Stomach (tissue), 9 donors: ENCODE results near the gene TRDMT1. TPM values are rescaled to one million over a fixed set of nuclear protein-coding genes. Genes with fewer than 3 reads are reported as not detected.

Experiments used
- DNase-seq, 2 donors: peaks; one replicate each; pipeline versions ENCODE4 v3.0.0 to v3.0.0-alpha.2; 2013 to 2019
- H3K27ac ChIP-seq, 5 donors: fragments of 200-600 bp in 4 of 5; sonication (generic) in 4 of 5; one replicate each; pipeline ENCODE4 v1.5.1; 2013 to 2019; ENCODE audit warnings: mild to moderate bottlenecking in 1 of 5, moderate library complexity in 1 of 5
- H3K27me3 ChIP-seq, 3 donors: fragments of 200-600 bp; sonication (generic); one replicate each; pipeline ENCODE4 v1.5.1; 2017 to 2019; ENCODE audit warnings: mixed run types in 1 of 3
- H3K36me3 ChIP-seq, 4 donors: fragments of 200-600 bp; sonication (generic); 1 replicate in 3 of 4; 2 replicates in 1 of 4; pipeline ENCODE4 v1.5.1; 2016 to 2019
- H3K4me1 ChIP-seq, 4 donors: fragments of 200-600 bp; sonication (generic); one replicate each; pipeline ENCODE4 v1.5.1; 2016 to 2019
- H3K4me3 ChIP-seq, 4 donors: fragments of 200-600 bp; sonication (generic) in 3 of 4; one replicate each; pipeline ENCODE4 v1.5.1; 2016 to 2019; ENCODE audit warnings: mild to moderate bottlenecking in 1 of 4
- H3K9me3 ChIP-seq, 4 donors: fragments of 200-600 bp; sonication (generic); one replicate each; pipeline ENCODE4 v1.5.1; 2016 to 2019
- CTCF ChIP-seq, 7 experiments: fragments of 450-650 bp in 4 of 7; fragments of 200-600 bp in 3 of 7; sonication (generic) in 3 of 7; IDR thresholded peaks; one replicate each; pipeline ENCODE4 v1.5.1; 2016 to 2019; ENCODE audit warnings: antibody characterized with exemption in 7 of 7, control low read depth in 2 of 7, mild to moderate bottlenecking in 1 of 7
- EP300 ChIP-seq: sonication (generic); formaldehyde crosslinking; IDR thresholded peaks from one replicate; pipeline ENCODE4 v1.6.1; 2017; ENCODE audit warnings: antibody characterized with exemption
- POLR2A ChIP-seq, 4 donors: fragments of 450-650 bp; IDR thresholded peaks; one replicate each; pipeline ENCODE4 v1.6.1; 2016; ENCODE audit warnings: antibody characterized with exemption in 4 of 4, control low read depth in 2 of 4, mild to moderate bottlenecking in 1 of 4, moderate library complexity in 1 of 4
- POLR2AphosphoS5 ChIP-seq, 3 donors: sonication (generic); formaldehyde crosslinking; IDR thresholded peaks; one replicate each; pipeline ENCODE4 v1.6.1; 2016; ENCODE audit warnings: antibody characterized with exemption in 3 of 3
- WGBS, 5 donors: extraction: QIAGEN DNeasy Blood & Tissue Kit in 3 of 5; methylation state at CpG; one replicate each; pipeline versions ENCODE4 v1.1.5 to v1.1.7; 2013 to 2018; 5-methylcytosine and 5-hydroxymethylcytosine counted together
- intact Hi-C: fragments of 100-400 bp; cut with DNase I; formaldehyde crosslinking; loops from one replicate; pipeline ENCODE4 v1.15.1; 2023; ENCODE audit warnings: low total_unique reads
- polyA plus RNA-seq, 3 donors: library from polyadenylated mRNA; stranded (reverse); fragments of 200-250 nt; gene quantifications; one replicate each; pipeline ENCODE4 v1.2.3, GENCODE V29; 2013
- total RNA-seq, 5 donors: library from RNA; depleted of rRNA; stranded (reverse); fragments of >200 nt; gene quantifications; one replicate each; pipeline versions ENCODE4 v1.1.0 to v1.2.3, GENCODE V29; 2014 to 2016
- donor health status: healthy with polysubstance abuse.
- donor health status: Bipolar disorder and iron deficiency.
- donor health status: healthy.

The TRDMT1 gene
- total and polyA plus RNA-seq, 8 donors, result 1.4 to 44.9 (median 4.2) TPM

GRCh38 chr10:17210361-17210760, 8.9 kb upstream of the TRDMT1 start:
- Histone ChIP-seq H3K4me3 (no peak overlapping the region), H3K4me1 (peaks cover 0 to 27% (median 0%) of the 10 kb centered on the region in 4 donors), H3K27ac (no peak overlapping the region), H3K27me3 (no peaks in the 10 kb centered on the region), H3K36me3 (no peaks in the 10 kb centered on the region), H3K9me3 (no peaks in the 10 kb centered on the region)
- intact Hi-C loops, result no loop called here
- WGBS, 5 donors, result 61 to 73% (median 69%) methylated on average over 3 of the region's 3 CpGs
- DNase-seq, result no peak
- TF ChIP-seq POLR2A (IDR thresholded peaks at IDR 0.05) (no peak), CTCF (IDR thresholded peaks at IDR 0.05) (no peak), EP300 (no peak), POLR2AphosphoS5 (IDR thresholded peaks at IDR 0.05) (no peak)

DNA sequence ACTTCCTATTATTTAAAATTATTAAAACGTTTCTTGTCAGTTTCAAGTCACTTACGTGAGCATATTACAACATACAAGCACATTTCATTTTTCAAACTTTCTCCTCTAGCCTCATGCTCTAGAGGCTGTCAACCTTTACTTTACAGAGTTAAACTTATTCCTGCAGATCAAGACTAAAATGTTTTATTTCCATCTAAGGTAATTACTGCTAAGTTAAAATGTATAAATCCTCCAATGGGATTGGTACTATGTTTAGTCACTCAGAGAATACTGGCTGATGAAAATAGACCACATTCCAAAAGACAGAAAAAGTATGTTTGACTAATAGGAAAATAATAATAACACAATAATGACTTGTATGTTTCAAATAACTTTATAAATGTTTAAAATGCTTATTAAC, 8.4 kb upstream of the TRDMT1 start:
- intact Hi-C loops, result no loop called here
- 68 to 82% (median 77%) methylated on average over 2 of the region's 2 CpGs for WGBS, 5 donors
- no peaks in the 10 kb centered on the region for H3K27me3 ChIP-seq
- no peak overlapping the region for H3K27ac ChIP-seq
- H3K36me3 ChIP-seq, result no peaks in the 10 kb centered on the region
- H3K4me3 ChIP-seq, result no peak overlapping the region
- peaks cover 0 to 23% (median 0%) of the 10 kb centered on the region in 4 donors for H3K4me1 ChIP-seq
- no peak for DNase-seq
- no peak for TF ChIP-seq POLR2AphosphoS5 (IDR thresholded peaks at IDR 0.05)
- no peak for TF ChIP-seq POLR2A (IDR thresholded peaks at IDR 0.05)
- no peak for TF ChIP-seq EP300
- no peak for TF ChIP-seq CTCF (IDR thresholded peaks at IDR 0.05)
- no peaks in the 10 kb centered on the region for H3K9me3 ChIP-seq

- no peak for DNase-seq
- H3K9me3 ChIP-seq, result no peaks in the 10 kb centered on the region
- H3K4me1 ChIP-seq, result peaks cover 0 to 17% (median 0%) of the 10 kb centered on the region in 4 donors
- intact Hi-C loops, result no loop called here
- H3K4me3 ChIP-seq, result no peak overlapping the region
- H3K36me3 ChIP-seq, result no peaks in the 10 kb centered on the region
- no peak overlapping the region for H3K27ac ChIP-seq
- WGBS, 5 donors, result 46 to 78% (median 67%) methylated on average over 1 of the region's 1 CpG
- no peaks in the 10 kb centered on the region for H3K27me3 ChIP-seq
- TF ChIP-seq CTCF (IDR thresholded peaks at IDR 0.05), result no peak
- no peak for TF ChIP-seq POLR2AphosphoS5 (IDR thresholded peaks at IDR 0.05)
- no peak for TF ChIP-seq EP300
- no peak for TF ChIP-seq POLR2A (IDR thresholded peaks at IDR 0.05)
Observed at GRCh38 chr10:17209302-17209701, 7.8 kb upstream of the TRDMT1 start.

GRCh38 chr10:17208476-17208875, 7.0 kb upstream of the TRDMT1 start:
- no peak overlapping the region for H3K27ac ChIP-seq
- TF ChIP-seq CTCF (IDR thresholded peaks at IDR 0.05) (no peak), EP300 (no peak), POLR2AphosphoS5 (IDR thresholded peaks at IDR 0.05) (no peak), POLR2A (IDR thresholded peaks at IDR 0.05) (no peak)
- H3K36me3 ChIP-seq, result no peaks in the 10 kb centered on the region
- intact Hi-C loops, result no loop called here
- no peak overlapping the region for H3K4me3 ChIP-seq
- DNase-seq, result no peak
- no peaks in the 10 kb centered on the region for H3K27me3 ChIP-seq
- H3K9me3 ChIP-seq, result no peaks in the 10 kb centered on the region
- H3K4me1 ChIP-seq, result peaks cover 0 to 9% (median 0%) of the 10 kb centered on the region in 4 donors
